ENCODE data around the gene SPAG16. TPM values are rescaled to one million over a fixed set of nuclear protein-coding genes. Genes with fewer than 3 reads are reported as not detected.
A peak's percentile ranks its signal among the peaks of the same experiment; 100 is the strongest.

The SPAG16 gene
- total RNA-seq, 3 donors from 2014 or later, result 25.3 to 42.0 (median 41.7) TPM

GRCh38 chr2:214006601-214007000 is 722.3 kb downstream of the SPAG16 start:
- no peaks in the 10 kb centered on the region for H3K36me3 ChIP-seq
- no peak overlapping the region for H3K4me3 ChIP-seq
- TF ChIP-seq CTCF (IDR thresholded peaks at IDR 0.05), result no peak
- no peaks in the 10 kb centered on the region for H3K4me1 ChIP-seq
- H3K27ac ChIP-seq, result no peak overlapping the region
- H3K27me3 ChIP-seq, result no peaks in the 10 kb centered on the region
- DNase-seq (ENCODE audit: low spot score in 2 of 2), result no peak
- intact Hi-C loops (cut with DNase I; ENCODE audit: low total_unique reads), result no loop called here
- H3K9me3 ChIP-seq, result peaks cover 0 to 6% of the 10 kb centered on the region in 2 donors

- TF ChIP-seq CTCF (IDR thresholded peaks at IDR 0.05) (no peak), POLR2AphosphoS5 (IDR thresholded peaks at IDR 0.05) (no peak), POLR2A (IDR thresholded peaks at IDR 0.05) (no peak)
- DNase-seq (ENCODE audit: low spot score in 2 of 2), result no peak
Measured at GRCh38 chr2:214011676-214012075, 727.4 kb downstream of the SPAG16 start.

GRCh38 chr2:214014551-214015220 is 730.4 kb downstream of the SPAG16 start:
- no peaks in the 10 kb centered on the region for H3K27me3 ChIP-seq
- no peak for DNase-seq (ENCODE audit: low spot score in 2 of 2)
- H3K4me1 ChIP-seq, result no peaks in the 10 kb centered on the region
- intact Hi-C loops (cut with DNase I; ENCODE audit: low total_unique reads), result no loop called here
- H3K4me3 ChIP-seq, result no peak overlapping the region
- TF ChIP-seq POLR2AphosphoS5 (IDR thresholded peaks at IDR 0.05), result no peak
- no peak for TF ChIP-seq POLR2A (IDR thresholded peaks at IDR 0.05)
- no peak for TF ChIP-seq CTCF (IDR thresholded peaks at IDR 0.05)
- H3K9me3 ChIP-seq, result no peaks in the 10 kb centered on the region
- no peak overlapping the region for H3K27ac ChIP-seq
- no peaks in the 10 kb centered on the region for H3K36me3 ChIP-seq

More at GRCh38 chr2:214011676-214012075, 727.4 kb downstream of the SPAG16 start:
- Histone ChIP-seq H3K27me3 (no peaks in the 10 kb centered on the region), H3K9me3 (peaks cover 0 to 6% of the 10 kb centered on the region in 2 donors), H3K27ac (no peak overlapping the region), H3K36me3 (no peaks in the 10 kb centered on the region), H3K4me3 (no peak overlapping the region), H3K4me1 (no peaks in the 10 kb centered on the region)
- intact Hi-C loops (cut with DNase I; ENCODE audit: low total_unique reads), result no loop called here

- H3K36me3 ChIP-seq, result no peaks in the 10 kb centered on the region
- intact Hi-C loops (cut with DNase I; ENCODE audit: low total_unique reads), result no loop called here
- H3K4me3 ChIP-seq, result no peak overlapping the region
- no peak for DNase-seq (ENCODE audit: low spot score in 2 of 2)
- no peaks in the 10 kb centered on the region for H3K9me3 ChIP-seq
- H3K4me1 ChIP-seq, result no peaks in the 10 kb centered on the region
- H3K27me3 ChIP-seq, result no peaks in the 10 kb centered on the region
- peak overlapping the region in 1 of 2 donors; percentile 13 for H3K27ac ChIP-seq
- TF ChIP-seq CTCF (IDR thresholded peaks at IDR 0.05), result no peak
- TF ChIP-seq POLR2A (IDR thresholded peaks at IDR 0.05), result no peak
- TF ChIP-seq POLR2AphosphoS5 (IDR thresholded peaks at IDR 0.05), result no peak
Measured at GRCh38 chr2:214019229-214019972, 735.1 kb downstream of the SPAG16 start.

- no peak overlapping the region for H3K27ac ChIP-seq
- intact Hi-C loops (cut with DNase I; ENCODE audit: low total_unique reads), result no loop called here
- TF ChIP-seq POLR2A (IDR thresholded peaks at IDR 0.05), result no peak
- no peak for TF ChIP-seq CTCF (IDR thresholded peaks at IDR 0.05)
- no peak for DNase-seq (ENCODE audit: low spot score in 2 of 2)
- H3K4me1 ChIP-seq, result no peaks in the 10 kb centered on the region
- H3K4me3 ChIP-seq, result no peak overlapping the region
- no peaks in the 10 kb centered on the region for H3K27me3 ChIP-seq
- H3K9me3 ChIP-seq, result no peaks in the 10 kb centered on the region
- no peaks in the 10 kb centered on the region for H3K36me3 ChIP-seq
Measured at GRCh38 chr2:214019973-214020345, 735.7 kb downstream of the SPAG16 start.

All from breast epithelium (tissue), 4 donors.